Thyroid gland (tissue), 4 donors: ENCODE results near the gene CSF3R.
"Not testable (repeated sequence)": the region's sequence is repeated elsewhere in the genome, so short reads cannot be mapped to it uniquely, and the experiment has no call there.

Source experiments
- POLR2A ChIP-seq, 2 donors: fragments of 450-650 bp; IDR thresholded peaks; one replicate each; pipeline ENCODE4 v1.6.1; 2017; ENCODE audit warnings: antibody characterized with exemption in 2 of 2, mild to moderate bottlenecking in 2 of 2, moderate library complexity in 1 of 2
- TF ChIP-seq, protein P1 (sequence below), 6 experiments: fragments of 200-600 bp in 3 of 6; fragments of 450-650 bp in 3 of 6; sonication (generic) in 3 of 6; IDR thresholded peaks; one replicate each; pipeline ENCODE4 v1.5.1; 2016 to 2019; ENCODE audit warnings: antibody characterized with exemption in 6 of 6, mild to moderate bottlenecking in 2 of 6, inconsistent platforms in 1 of 6, moderate library complexity in 1 of 6

DNA sequence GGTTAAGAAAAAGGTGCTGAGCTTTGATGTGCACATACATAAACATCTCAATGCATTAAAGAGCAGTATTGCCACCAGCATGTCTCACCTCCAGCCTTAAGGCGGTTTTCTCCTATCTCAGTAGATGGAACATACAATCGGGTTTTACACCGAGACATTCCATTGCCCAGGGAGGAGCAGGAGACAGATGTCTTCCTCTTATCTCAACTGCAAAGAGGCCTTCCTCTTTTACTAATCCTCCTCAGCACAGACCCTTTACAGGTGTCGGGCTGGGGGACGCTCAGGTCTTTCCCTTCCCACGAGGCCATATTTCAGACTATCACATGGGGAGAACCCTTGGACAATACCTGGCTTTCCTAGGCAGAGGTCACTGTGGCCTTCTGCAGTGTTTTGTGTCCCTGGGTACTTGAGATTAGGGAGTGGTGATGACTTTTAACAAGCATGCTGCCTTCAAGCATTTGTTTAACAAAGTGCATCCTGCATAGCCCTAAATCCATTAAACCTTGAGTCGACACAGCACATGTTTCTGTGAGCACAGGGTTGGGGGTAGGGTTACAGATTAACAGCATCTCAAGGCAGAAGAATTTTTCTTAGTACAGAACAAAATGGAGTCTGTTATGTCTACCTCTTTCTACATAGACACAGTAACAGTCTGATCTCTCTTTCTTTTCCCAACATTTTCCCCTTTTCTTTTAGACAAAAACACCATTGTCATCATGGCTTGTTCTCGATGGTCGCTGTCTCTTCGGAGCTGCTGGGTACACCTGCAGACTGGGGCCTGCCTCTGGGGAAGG lies 6.7 kb upstream of the CSF3R start:
- TF ChIP-seq POLR2A (IDR thresholded peaks at IDR 0.05) = not testable (repeated sequence)
- TF ChIP-seq, protein P1, sequence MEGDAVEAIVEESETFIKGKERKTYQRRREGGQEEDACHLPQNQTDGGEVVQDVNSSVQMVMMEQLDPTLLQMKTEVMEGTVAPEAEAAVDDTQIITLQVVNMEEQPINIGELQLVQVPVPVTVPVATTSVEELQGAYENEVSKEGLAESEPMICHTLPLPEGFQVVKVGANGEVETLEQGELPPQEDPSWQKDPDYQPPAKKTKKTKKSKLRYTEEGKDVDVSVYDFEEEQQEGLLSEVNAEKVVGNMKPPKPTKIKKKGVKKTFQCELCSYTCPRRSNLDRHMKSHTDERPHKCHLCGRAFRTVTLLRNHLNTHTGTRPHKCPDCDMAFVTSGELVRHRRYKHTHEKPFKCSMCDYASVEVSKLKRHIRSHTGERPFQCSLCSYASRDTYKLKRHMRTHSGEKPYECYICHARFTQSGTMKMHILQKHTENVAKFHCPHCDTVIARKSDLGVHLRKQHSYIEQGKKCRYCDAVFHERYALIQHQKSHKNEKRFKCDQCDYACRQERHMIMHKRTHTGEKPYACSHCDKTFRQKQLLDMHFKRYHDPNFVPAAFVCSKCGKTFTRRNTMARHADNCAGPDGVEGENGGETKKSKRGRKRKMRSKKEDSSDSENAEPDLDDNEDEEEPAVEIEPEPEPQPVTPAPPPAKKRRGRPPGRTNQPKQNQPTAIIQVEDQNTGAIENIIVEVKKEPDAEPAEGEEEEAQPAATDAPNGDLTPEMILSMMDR (IDR thresholded peaks at IDR 0.05) = not testable (repeated sequence)
